GM12878 (cell line): ENCODE measurements around the gene CLMP. TPM values are rescaled to one million over a fixed set of nuclear protein-coding genes. Genes with fewer than 3 reads are reported as not detected.

Experiments
- ATAC-seq: fragments of 200-7000 bp; cut with Tn5 transposase; 3 replicates; pipeline ENCODE4 v1.9.1; 2020; ENCODE audit warnings: mild to moderate bottlenecking, moderate library complexity
- BruUV-seq: library from RNA; stranded (reverse); fragments of 400-500 nt; replicated peaks from 2 replicates; lab custom pipeline; 2021; lab: Mats Ljungman, UMichigan
- CTCF ChIA-PET: fragments of 300-600 bp; sonication (Branson Sonifier 250); formaldehyde crosslinking; extraction: SDS; loops from one replicate; lab custom pipeline; 2021; ENCODE audit warnings: inconsistent platforms; lab: Yijun Ruan, JAX
- POLR2A ChIA-PET: fragments of 350-600 bp; formaldehyde crosslinking; extraction: SDS; loops from one replicate; lab custom pipeline; 2021; ENCODE audit warnings: inconsistent platforms; lab: Charles Lee
- RAD21 ChIA-PET: fragments of 300-600 bp; sonication (Branson Sonifier 250); formaldehyde crosslinking; loops from one replicate; lab custom pipeline; 2023; ENCODE audit warnings: antibody characterized with exemption; ENCODE audit not compliant: unreplicated experiment; lab: Charles Lee
- SMC1A ChIA-PET: fragments of 300-600 bp; sonication (Branson Sonifier 250); formaldehyde crosslinking; loops from one replicate; lab custom pipeline; 2023; ENCODE audit not compliant: unreplicated experiment, uncharacterized antibody; lab: Charles Lee
- DNase-seq: peaks from one replicate; pipeline ENCODE4 v3.0.0-alpha.2; 2011; ENCODE audit warnings: low read depth, low spot score
- FAIRE-seq: peaks from 3 replicates; lab custom pipeline; 2011; peaks lifted over from hg19 to GRCh38; lab: Jason Lieb, UNC
- H2AFZ ChIP-seq: 2 replicates; pipeline ENCODE4 v1.6.0; 2011; ENCODE audit warnings: low read depth, low read length, control low read depth; ENCODE audit not compliant: control insufficient read depth
- H3K27ac ChIP-seq: 2 replicates; pipeline ENCODE4 v1.5.1; 2011; ENCODE audit warnings: control low read depth; ENCODE audit not compliant: control insufficient read depth, insufficient read depth
- H3K27me3 ChIP-seq, 2 experiments: replicated peaks in 1 of 2; 2 replicates each; pipeline versions ENCODE4 v1.6.0 to v1.6.1; 2011; ENCODE audit warnings: low read length in 1 of 2; ENCODE audit not compliant: control insufficient read depth in 2 of 2, insufficient read depth in 2 of 2
- H3K36me3 ChIP-seq, 2 experiments: 2 replicates each; pipeline ENCODE4 v1.5.1; 2011; ENCODE audit warnings: low read length in 1 of 2; ENCODE audit not compliant: control insufficient read depth in 2 of 2, insufficient read depth in 2 of 2
- H3K4me1 ChIP-seq: 2 replicates; pipeline ENCODE4 v1.6.1; 2011; ENCODE audit warnings: mild to moderate bottlenecking, low read length, moderate library complexity, mixed read lengths; ENCODE audit not compliant: control insufficient read depth, insufficient read depth
- H3K4me2 ChIP-seq: 2 replicates; pipeline ENCODE4 v1.6.0; 2011; ENCODE audit warnings: control low read depth; ENCODE audit not compliant: control insufficient read depth, insufficient read depth
- H3K4me3 ChIP-seq: fragments of 200-600 bp; sonication (generic); 2 replicates; pipeline ENCODE4 v1.5.1; 2016
- H3K79me2 ChIP-seq: 2 replicates; pipeline ENCODE4 v1.6.0; 2011; ENCODE audit warnings: low read length; ENCODE audit not compliant: control insufficient read depth, insufficient read depth
- H3K9ac ChIP-seq: 2 replicates; pipeline ENCODE4 v1.8.0; 2011; ENCODE audit warnings: low read length, control low read depth, mixed read lengths; ENCODE audit not compliant: control insufficient read depth, insufficient read depth
- H3K9me3 ChIP-seq: replicated peaks from 3 replicates; pipeline ENCODE4 v1.5.1; 2011; ENCODE audit warnings: mild to moderate bottlenecking, low read length; ENCODE audit not compliant: control insufficient read depth, insufficient read depth
- H4K20me1 ChIP-seq: 2 replicates; pipeline ENCODE4 v1.6.0; 2011; ENCODE audit not compliant: control insufficient read depth, insufficient read depth
- ASH2L ChIP-seq: fragments of 300-600, 200-600 bp; sonication (generic); IDR thresholded peaks from 2 replicates; pipeline ENCODE4 v1.6.1; 2017; ENCODE audit warnings: low read depth, mild to moderate bottlenecking, borderline replicate concordance
- CBX3 ChIP-seq: fragments of 200-600 bp; sonication (generic); IDR thresholded peaks from 2 replicates; pipeline ENCODE4 v1.6.1; 2016; ENCODE audit warnings: low read depth, borderline replicate concordance
- CREB1 ChIP-seq: IDR thresholded peaks from 2 replicates; pipeline ENCODE4 v1.6.1; 2012; ENCODE audit warnings: low read depth, mild to moderate bottlenecking, inconsistent platforms
- IRF4 ChIP-seq: IDR thresholded peaks from 2 replicates; pipeline ENCODE4 v1.6.1; 2011; ENCODE audit warnings: low read depth, low read length
- MEF2A ChIP-seq: IDR thresholded peaks from 2 replicates; pipeline ENCODE4 v1.6.1; 2011; ENCODE audit warnings: low read depth, mild to moderate bottlenecking, low read length, moderate library complexity; ENCODE audit not compliant: insufficient read depth
- NR2F1 ChIP-seq: fragments of 450-650 bp; conservative IDR thresholded peaks from 2 replicates; pipeline ENCODE4 v1.6.1; 2017; ENCODE audit warnings: mild to moderate bottlenecking
- RBBP5 ChIP-seq: fragments of 200-600 bp; sonication (generic); conservative IDR thresholded peaks from 2 replicates; pipeline ENCODE4 v1.6.1; 2016
- RELA ChIP-seq: fragments of 450-650 bp; IDR thresholded peaks from 2 replicates; pipeline ENCODE4 v1.8.0; 2014; ENCODE audit warnings: borderline replicate concordance; ENCODE audit not compliant: partially characterized antibody
- RFX5 ChIP-seq: IDR thresholded peaks from 2 replicates; pipeline ENCODE4 v1.6.1; 2011; ENCODE audit warnings: low read depth, low read length, improper control_type of control experiment
- SRF ChIP-seq, 2 experiments: IDR thresholded peaks; 2 replicates each; pipeline ENCODE4 v1.6.1; 2011; ENCODE audit warnings: low read depth in 2 of 2, low read length in 2 of 2, mild to moderate bottlenecking in 1 of 2, moderate library complexity in 1 of 2
- TCF12 ChIP-seq: IDR thresholded peaks from 2 replicates; pipeline ENCODE4 v1.6.1; 2011; ENCODE audit warnings: low read depth, mild to moderate bottlenecking, low read length
- ZBED1 ChIP-seq: IDR thresholded peaks from 2 replicates; pipeline ENCODE4 v1.6.1; 2016; ENCODE audit warnings: borderline replicate concordance
- ZNF384 ChIP-seq: IDR thresholded peaks from 2 replicates; pipeline ENCODE4 v1.6.1; 2012; ENCODE audit warnings: low read depth, mild to moderate bottlenecking, low read length, improper control_type of control experiment, borderline replicate concordance
- WGBS: methylation state at CpG from one replicate; pipeline ENCODE4 v1.1.6; 2016; ENCODE audit warnings: low lambda C conversion rate; ENCODE audit not compliant: insufficient replicate concordance, insufficient coverage; ENCODE audit errors: missing lambda C conversion rate; 5-methylcytosine and 5-hydroxymethylcytosine counted together
- in situ Hi-C: fragments of 300-500 bp; cut with MboI; formaldehyde crosslinking; loops from 9 replicates; pipeline ENCODE4 v1.14.3; 2018; ENCODE audit warnings: mixed read lengths
- intact Hi-C: fragments of 100-400 bp; cut with micrococcal nuclease; formaldehyde crosslinking; loops from one replicate; pipeline ENCODE4 v1.14.2; 2022; ENCODE audit not compliant: unreplicated experiment
- polyA plus RNA-seq, 11 experiments: library from polyadenylated mRNA; depleted of rRNA in 4 of 11; unstranded in 6 of 11; stranded (reverse) in 5 of 11; fragments of >200 nt; fragmentation: Nextera tagmentation in 4 of 11; fragmentation: Illumina TruSeq in 1 of 11; extraction: Ambion mirVana in 4 of 11; extraction: Trizol in 1 of 11; gene quantifications; 1 replicate in 1 of 11; 2 replicates in 10 of 11; pipeline versions ENCODE4 v1.2.1 to v1.2.3, GENCODE V29; 2011 to 2016; ENCODE audit warnings: inconsistent platforms in 2 of 11, missing spikeins in 2 of 11, low read depth in 1 of 11
- total RNA-seq, 4 experiments: library from RNA; depleted of rRNA in 3 of 4; stranded (reverse); fragments of >200 nt in 3 of 4; fragmentation: Illumina TruSeq in 1 of 4; extraction: Trizol in 1 of 4; gene quantifications; 2 replicates each; pipeline versions ENCODE4 v1.2.1 to v1.2.3, GENCODE V29; 2013 to 2021
- TF ChIP-seq, protein P1 (sequence below), 3 experiments: IDR thresholded peaks in 2 of 3; conservative IDR thresholded peaks in 1 of 3; 2 replicates each; pipeline ENCODE4 v1.5.1; 2011; ENCODE audit warnings: low read depth in 3 of 3, low read length in 3 of 3, mild to moderate bottlenecking in 3 of 3, control low read depth in 2 of 3, moderate library complexity in 2 of 3, inconsistent platforms in 1 of 3, mixed read lengths in 1 of 3; ENCODE audit not compliant: control insufficient read depth in 2 of 3, insufficient read depth in 1 of 3; ENCODE audit errors: extremely low read depth in 1 of 3
- TF ChIP-seq, protein P2 (sequence below): fragments of 450-650 bp; IDR thresholded peaks from 2 replicates; pipeline ENCODE4 v1.6.1; 2017; ENCODE audit warnings: mild to moderate bottlenecking
- TF ChIP-seq, protein P3 (sequence below): IDR thresholded peaks from 2 replicates; pipeline ENCODE4 v1.6.1; 2012; ENCODE audit warnings: improper control_type of control experiment, low read depth, low read length; ENCODE audit not compliant: insufficient replicate concordance

The CLMP gene
- total and polyA plus RNA-seq, 10 of the 15 experiments (the other 5 are each of a cell fraction or from before 2014, with no cell fraction given): 0.01 to 0.71 (median 0.20) TPM; not detected in 4

DNA sequence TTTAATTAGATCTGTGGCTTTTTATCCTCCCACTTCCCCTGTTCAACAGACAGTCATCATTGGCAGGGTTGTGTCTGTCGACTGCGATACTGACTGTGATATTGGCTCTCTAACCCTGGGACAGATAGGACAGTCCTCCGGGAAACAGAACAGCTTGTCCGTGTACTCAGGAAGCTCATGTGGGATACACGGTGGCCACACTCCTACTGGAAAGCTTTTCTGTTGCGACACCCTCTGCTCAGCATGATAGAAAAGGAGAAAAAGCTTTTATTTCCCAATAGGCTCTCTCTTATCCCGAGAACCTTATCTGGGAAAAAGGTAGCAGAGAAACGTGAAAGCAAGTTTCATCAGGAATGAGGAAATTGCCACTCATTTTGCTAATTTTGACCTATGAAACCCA, 72.7 kb downstream of the CLMP start:
- Histone ChIP-seq H3K4me2 (no peak overlapping the region), H3K36me3 (no peaks in the 10 kb centered on the region), H3K4me1 (no peaks in the 10 kb centered on the region), H4K20me1 (no peaks in the 10 kb centered on the region), H3K4me3 (no peak overlapping the region), H3K79me2 (no peaks in the 10 kb centered on the region), H3K9me3 (no peaks in the 10 kb centered on the region), H2AFZ (no peak overlapping the region), H3K27me3 (no peaks in the 10 kb centered on the region; a peak in 1 of 4 replicates), H3K27ac (no peak overlapping the region), H3K9ac (no peak overlapping the region)
- CTCF ChIA-PET: interaction anchor here (0.9 to 1.6 kb wide), 3 partner anchors 10 to 139 kb away, joined by 3 to 5 read pairs (median 3); no protein-coding TSS in a partner anchor
- no TSS peak for BruUV-seq
- SMC1A ChIA-PET: interaction anchor here (1.0 to 1.8 kb wide), 2 partner anchors 8 to 23 kb away, joined by 3 to 4 read pairs; no protein-coding TSS in a partner anchor
- WGBS: 39% methylated on average over 8 of the region's 8 CpGs
- DNase-seq (no peak), ATAC-seq (no peak), FAIRE-seq (no peak)
- in situ Hi-C loops: no loop called here
- POLR2A ChIA-PET: interaction anchor here (0.7 kb wide), 1 partner anchor 1872 kb away, joined by 8 read pairs; no protein-coding TSS in a partner anchor
- intact Hi-C loops: no loop called here
- RAD21 ChIA-PET: no interaction called here
- no peak for TF ChIP-seq NR2F1
- TF ChIP-seq, protein P1, sequence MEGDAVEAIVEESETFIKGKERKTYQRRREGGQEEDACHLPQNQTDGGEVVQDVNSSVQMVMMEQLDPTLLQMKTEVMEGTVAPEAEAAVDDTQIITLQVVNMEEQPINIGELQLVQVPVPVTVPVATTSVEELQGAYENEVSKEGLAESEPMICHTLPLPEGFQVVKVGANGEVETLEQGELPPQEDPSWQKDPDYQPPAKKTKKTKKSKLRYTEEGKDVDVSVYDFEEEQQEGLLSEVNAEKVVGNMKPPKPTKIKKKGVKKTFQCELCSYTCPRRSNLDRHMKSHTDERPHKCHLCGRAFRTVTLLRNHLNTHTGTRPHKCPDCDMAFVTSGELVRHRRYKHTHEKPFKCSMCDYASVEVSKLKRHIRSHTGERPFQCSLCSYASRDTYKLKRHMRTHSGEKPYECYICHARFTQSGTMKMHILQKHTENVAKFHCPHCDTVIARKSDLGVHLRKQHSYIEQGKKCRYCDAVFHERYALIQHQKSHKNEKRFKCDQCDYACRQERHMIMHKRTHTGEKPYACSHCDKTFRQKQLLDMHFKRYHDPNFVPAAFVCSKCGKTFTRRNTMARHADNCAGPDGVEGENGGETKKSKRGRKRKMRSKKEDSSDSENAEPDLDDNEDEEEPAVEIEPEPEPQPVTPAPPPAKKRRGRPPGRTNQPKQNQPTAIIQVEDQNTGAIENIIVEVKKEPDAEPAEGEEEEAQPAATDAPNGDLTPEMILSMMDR (IDR thresholded peaks at IDR 0.05 in 2 of 3, conservative IDR thresholded peaks at IDR 0.05 in 1 of 3; ENCODE audit: control insufficient read depth in 2 of 3, extremely low read depth in 1 of 3, insufficient read depth in 1 of 3, low read depth in 3 of 3, low read length in 3 of 3): no peak
- TF ChIP-seq, protein P2, sequence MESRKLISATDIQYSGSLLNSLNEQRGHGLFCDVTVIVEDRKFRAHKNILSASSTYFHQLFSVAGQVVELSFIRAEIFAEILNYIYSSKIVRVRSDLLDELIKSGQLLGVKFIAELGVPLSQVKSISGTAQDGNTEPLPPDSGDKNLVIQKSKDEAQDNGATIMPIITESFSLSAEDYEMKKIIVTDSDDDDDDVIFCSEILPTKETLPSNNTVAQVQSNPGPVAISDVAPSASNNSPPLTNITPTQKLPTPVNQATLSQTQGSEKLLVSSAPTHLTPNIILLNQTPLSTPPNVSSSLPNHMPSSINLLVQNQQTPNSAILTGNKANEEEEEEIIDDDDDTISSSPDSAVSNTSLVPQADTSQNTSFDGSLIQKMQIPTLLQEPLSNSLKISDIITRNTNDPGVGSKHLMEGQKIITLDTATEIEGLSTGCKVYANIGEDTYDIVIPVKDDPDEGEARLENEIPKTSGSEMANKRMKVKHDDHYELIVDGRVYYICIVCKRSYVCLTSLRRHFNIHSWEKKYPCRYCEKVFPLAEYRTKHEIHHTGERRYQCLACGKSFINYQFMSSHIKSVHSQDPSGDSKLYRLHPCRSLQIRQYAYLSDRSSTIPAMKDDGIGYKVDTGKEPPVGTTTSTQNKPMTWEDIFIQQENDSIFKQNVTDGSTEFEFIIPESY: no peak
- no peak for TF ChIP-seq MEF2A
- no peak for TF ChIP-seq CREB1
- TF ChIP-seq ZBED1: no peak
- no peak for TF ChIP-seq IRF4
- TF ChIP-seq RBBP5: no peak
- TF ChIP-seq ZNF384: no peak
- TF ChIP-seq ASH2L: no peak
- no peak for TF ChIP-seq SRF (IDR thresholded peaks at IDR 0.05; ENCODE audit: low read depth in 2 of 2, low read length in 2 of 2)
- no peak for TF ChIP-seq TCF12
- TF ChIP-seq RFX5: no peak
- TF ChIP-seq, protein P3, sequence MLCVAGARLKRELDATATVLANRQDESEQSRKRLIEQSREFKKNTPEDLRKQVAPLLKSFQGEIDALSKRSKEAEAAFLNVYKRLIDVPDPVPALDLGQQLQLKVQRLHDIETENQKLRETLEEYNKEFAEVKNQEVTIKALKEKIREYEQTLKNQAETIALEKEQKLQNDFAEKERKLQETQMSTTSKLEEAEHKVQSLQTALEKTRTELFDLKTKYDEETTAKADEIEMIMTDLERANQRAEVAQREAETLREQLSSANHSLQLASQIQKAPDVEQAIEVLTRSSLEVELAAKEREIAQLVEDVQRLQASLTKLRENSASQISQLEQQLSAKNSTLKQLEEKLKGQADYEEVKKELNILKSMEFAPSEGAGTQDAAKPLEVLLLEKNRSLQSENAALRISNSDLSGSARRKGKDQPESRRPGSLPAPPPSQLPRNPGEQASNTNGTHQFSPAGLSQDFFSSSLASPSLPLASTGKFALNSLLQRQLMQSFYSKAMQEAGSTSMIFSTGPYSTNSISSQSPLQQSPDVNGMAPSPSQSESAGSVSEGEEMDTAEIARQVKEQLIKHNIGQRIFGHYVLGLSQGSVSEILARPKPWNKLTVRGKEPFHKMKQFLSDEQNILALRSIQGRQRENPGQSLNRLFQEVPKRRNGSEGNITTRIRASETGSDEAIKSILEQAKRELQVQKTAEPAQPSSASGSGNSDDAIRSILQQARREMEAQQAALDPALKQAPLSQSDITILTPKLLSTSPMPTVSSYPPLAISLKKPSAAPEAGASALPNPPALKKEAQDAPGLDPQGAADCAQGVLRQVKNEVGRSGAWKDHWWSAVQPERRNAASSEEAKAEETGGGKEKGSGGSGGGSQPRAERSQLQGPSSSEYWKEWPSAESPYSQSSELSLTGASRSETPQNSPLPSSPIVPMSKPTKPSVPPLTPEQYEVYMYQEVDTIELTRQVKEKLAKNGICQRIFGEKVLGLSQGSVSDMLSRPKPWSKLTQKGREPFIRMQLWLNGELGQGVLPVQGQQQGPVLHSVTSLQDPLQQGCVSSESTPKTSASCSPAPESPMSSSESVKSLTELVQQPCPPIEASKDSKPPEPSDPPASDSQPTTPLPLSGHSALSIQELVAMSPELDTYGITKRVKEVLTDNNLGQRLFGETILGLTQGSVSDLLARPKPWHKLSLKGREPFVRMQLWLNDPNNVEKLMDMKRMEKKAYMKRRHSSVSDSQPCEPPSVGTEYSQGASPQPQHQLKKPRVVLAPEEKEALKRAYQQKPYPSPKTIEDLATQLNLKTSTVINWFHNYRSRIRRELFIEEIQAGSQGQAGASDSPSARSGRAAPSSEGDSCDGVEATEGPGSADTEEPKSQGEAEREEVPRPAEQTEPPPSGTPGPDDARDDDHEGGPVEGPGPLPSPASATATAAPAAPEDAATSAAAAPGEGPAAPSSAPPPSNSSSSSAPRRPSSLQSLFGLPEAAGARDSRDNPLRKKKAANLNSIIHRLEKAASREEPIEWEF: no peak
- no peak for TF ChIP-seq CBX3
- TF ChIP-seq RELA: no peak
